ENCODE measurements around the gene TMEM179. TPM values are rescaled to one million over a fixed set of nuclear protein-coding genes. Genes with fewer than 3 reads are reported as not detected.

TMEM179 gene
- total RNA-seq, 2 donors from 2014 or later: 8.2 to 15.7 TPM

DNA sequence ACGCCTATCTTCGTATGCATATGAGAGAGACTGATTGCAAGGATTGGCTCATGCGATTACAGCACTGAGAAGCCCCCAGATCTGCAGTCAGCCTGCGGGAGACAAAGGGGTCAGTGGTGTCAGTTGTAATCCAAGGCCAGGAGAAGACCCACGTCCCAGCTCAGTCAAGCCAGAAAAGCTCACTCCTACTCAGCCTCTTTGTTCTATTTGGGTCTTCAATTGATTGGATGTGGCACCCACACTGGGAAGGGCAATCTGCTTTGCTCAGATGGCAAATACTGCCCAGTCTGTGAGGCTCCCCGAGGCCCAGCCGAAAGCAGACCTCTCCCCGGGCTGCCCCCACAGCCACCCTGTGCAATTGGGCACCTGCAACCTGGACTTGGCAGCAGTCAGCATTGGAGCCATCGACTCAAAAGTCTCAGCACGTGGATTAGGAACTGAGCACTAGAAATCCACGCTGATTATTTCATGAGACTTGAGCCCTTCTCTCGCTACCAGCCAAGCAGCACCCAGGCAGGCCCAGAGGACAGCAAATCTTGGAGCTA lies 39.6 kb upstream of the TMEM179 start:
- TF ChIP-seq, protein P1, sequence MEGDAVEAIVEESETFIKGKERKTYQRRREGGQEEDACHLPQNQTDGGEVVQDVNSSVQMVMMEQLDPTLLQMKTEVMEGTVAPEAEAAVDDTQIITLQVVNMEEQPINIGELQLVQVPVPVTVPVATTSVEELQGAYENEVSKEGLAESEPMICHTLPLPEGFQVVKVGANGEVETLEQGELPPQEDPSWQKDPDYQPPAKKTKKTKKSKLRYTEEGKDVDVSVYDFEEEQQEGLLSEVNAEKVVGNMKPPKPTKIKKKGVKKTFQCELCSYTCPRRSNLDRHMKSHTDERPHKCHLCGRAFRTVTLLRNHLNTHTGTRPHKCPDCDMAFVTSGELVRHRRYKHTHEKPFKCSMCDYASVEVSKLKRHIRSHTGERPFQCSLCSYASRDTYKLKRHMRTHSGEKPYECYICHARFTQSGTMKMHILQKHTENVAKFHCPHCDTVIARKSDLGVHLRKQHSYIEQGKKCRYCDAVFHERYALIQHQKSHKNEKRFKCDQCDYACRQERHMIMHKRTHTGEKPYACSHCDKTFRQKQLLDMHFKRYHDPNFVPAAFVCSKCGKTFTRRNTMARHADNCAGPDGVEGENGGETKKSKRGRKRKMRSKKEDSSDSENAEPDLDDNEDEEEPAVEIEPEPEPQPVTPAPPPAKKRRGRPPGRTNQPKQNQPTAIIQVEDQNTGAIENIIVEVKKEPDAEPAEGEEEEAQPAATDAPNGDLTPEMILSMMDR (conservative IDR thresholded peaks at IDR 0.05): no peak
- Mint-ChIP-seq H3K27me3 (ENCODE audit: insufficient read depth) (no peaks in the 10 kb centered on the region), H3K4me3 (no peak overlapping the region), H3K4me1 (peaks cover 17% of the 10 kb centered on the region), H3K9me3 (peaks cover 28% of the 10 kb centered on the region), H3K27ac (peak overlapping the region; percentile 66), H3K36me3 (ENCODE audit: low read depth) (peaks cover 10% of the 10 kb centered on the region)
- H3K27me3 ChIP-seq (ENCODE audit: control insufficient read depth, insufficient read depth, low read length, poor library complexity, severe bottlenecking): no peaks in the 10 kb centered on the region
- H3K9ac ChIP-seq (ENCODE audit: extremely low read depth, low read length, poor library complexity, severe bottlenecking): no peak overlapping the region
- H3K27ac ChIP-seq (ENCODE audit: low read depth, low read length): no peak overlapping the region
- DNase-seq: no peak
- no peaks in the 10 kb centered on the region for H3K36me3 ChIP-seq (ENCODE audit: control insufficient read depth, insufficient read depth, low read length)
- 81 to 89% methylated on average over 10 to 12 of the region's 12 CpGs for WGBS, 2 experiments (ENCODE audit: insufficient coverage in 1 of 2, insufficient read length in 1 of 2)
- H3K4me3 ChIP-seq (ENCODE audit: low read length): no peak overlapping the region
- peaks cover 23% of the 10 kb centered on the region for H3K9me3 ChIP-seq (ENCODE audit: control insufficient read depth, low read length)
- H3K4me1 ChIP-seq (ENCODE audit: control insufficient read depth, insufficient read depth, low read length): no peaks in the 10 kb centered on the region

DNA sequence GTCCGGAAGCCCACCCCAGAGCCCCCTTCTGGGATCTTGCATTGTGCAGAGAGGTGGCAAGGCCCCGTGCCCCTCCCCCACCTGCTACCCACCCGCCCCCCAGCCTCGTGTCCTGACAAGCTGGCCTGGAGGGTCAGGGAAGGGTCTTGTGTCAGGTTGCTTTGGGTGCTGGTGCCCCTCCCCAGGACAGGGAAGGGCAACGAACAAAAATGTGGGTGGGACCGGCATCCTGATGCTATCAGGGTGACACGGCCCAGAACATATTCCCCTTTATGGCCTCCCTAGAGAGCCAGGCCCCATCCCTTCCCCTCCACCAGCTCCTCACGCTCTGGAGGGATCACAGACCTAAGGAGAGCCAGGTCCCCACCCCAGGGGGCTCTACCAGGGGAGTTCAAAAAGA lies 38.7 kb upstream of the TMEM179 start:
- H3K9me3 Mint-ChIP-seq: peaks cover 28% of the 10 kb centered on the region
- H3K36me3 Mint-ChIP-seq (ENCODE audit: low read depth): peaks cover 10% of the 10 kb centered on the region
- H3K4me3 Mint-ChIP-seq: no peak overlapping the region
- peak; percentile 37 for DNase-seq
- H3K27me3 Mint-ChIP-seq (ENCODE audit: insufficient read depth): no peaks in the 10 kb centered on the region
- H3K9ac ChIP-seq (ENCODE audit: extremely low read depth, low read length, poor library complexity, severe bottlenecking): no peak overlapping the region
- H3K36me3 ChIP-seq (ENCODE audit: control insufficient read depth, insufficient read depth, low read length): no peaks in the 10 kb centered on the region
- no peak overlapping the region for H3K27ac Mint-ChIP-seq
- TF ChIP-seq, protein P1 (conservative IDR thresholded peaks at IDR 0.05): no peak
- 85 to 94% methylated on average over 2 to 8 of the region's 8 CpGs for WGBS, 2 experiments (ENCODE audit: insufficient coverage in 1 of 2, insufficient read length in 1 of 2)
- peaks cover 23% of the 10 kb centered on the region for H3K9me3 ChIP-seq (ENCODE audit: control insufficient read depth, low read length)
- no peak overlapping the region for H3K4me3 ChIP-seq (ENCODE audit: low read length)
- no peak overlapping the region for H3K27ac ChIP-seq (ENCODE audit: low read depth, low read length)
- H3K27me3 ChIP-seq (ENCODE audit: control insufficient read depth, insufficient read depth, low read length, poor library complexity, severe bottlenecking): no peaks in the 10 kb centered on the region
- peaks cover under 1% of the 10 kb centered on the region for H3K4me1 ChIP-seq (ENCODE audit: control insufficient read depth, insufficient read depth, low read length)
- peaks cover 18% of the 10 kb centered on the region for H3K4me1 Mint-ChIP-seq

DNA sequence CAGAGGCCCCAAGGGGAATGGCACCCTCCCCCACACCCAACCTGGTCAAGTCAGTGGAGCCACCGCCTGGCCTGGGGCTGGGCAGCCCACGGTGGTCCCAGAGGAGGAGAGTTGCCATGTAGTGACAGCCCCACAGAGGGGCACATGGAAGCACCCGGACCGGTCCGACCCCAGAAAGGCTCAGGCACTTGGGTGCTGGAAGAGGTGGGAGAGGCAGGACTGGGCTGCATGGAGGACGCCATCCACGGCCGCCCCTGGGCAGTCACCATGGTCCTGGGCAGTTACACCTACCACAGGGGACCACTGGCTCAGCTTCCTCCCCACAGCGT lies 37.9 kb upstream of the TMEM179 start:
- peaks cover 26% of the 10 kb centered on the region for H3K4me1 Mint-ChIP-seq
- H3K27me3 Mint-ChIP-seq (ENCODE audit: insufficient read depth): no peaks in the 10 kb centered on the region
- no peak overlapping the region for H3K27ac ChIP-seq (ENCODE audit: low read depth, low read length)
- no peaks in the 10 kb centered on the region for H3K27me3 ChIP-seq (ENCODE audit: control insufficient read depth, insufficient read depth, low read length, poor library complexity, severe bottlenecking)
- no peak overlapping the region for H3K9ac ChIP-seq (ENCODE audit: extremely low read depth, low read length, poor library complexity, severe bottlenecking)
- H3K9me3 Mint-ChIP-seq: peaks cover 25% of the 10 kb centered on the region
- H3K27ac Mint-ChIP-seq: no peak overlapping the region
- WGBS, 2 experiments (ENCODE audit: insufficient coverage in 1 of 2, insufficient read length in 1 of 2): 93 to 97% methylated on average over 6 to 9 of the region's 9 CpGs
- H3K4me3 Mint-ChIP-seq: no peak overlapping the region
- peak; percentile 40 for DNase-seq
- no peaks in the 10 kb centered on the region for H3K36me3 ChIP-seq (ENCODE audit: control insufficient read depth, insufficient read depth, low read length)
- H3K4me1 ChIP-seq (ENCODE audit: control insufficient read depth, insufficient read depth, low read length): peaks cover 5% of the 10 kb centered on the region
- peaks cover 19% of the 10 kb centered on the region for H3K9me3 ChIP-seq (ENCODE audit: control insufficient read depth, low read length)
- TF ChIP-seq, protein P1 (conservative IDR thresholded peaks at IDR 0.05): no peak
- H3K36me3 Mint-ChIP-seq (ENCODE audit: low read depth): peaks cover 10% of the 10 kb centered on the region
- no peak overlapping the region for H3K4me3 ChIP-seq (ENCODE audit: low read length)
